Measurements from ENCODE around the gene OPCML. TPM values are rescaled to one million over a fixed set of nuclear protein-coding genes. Genes with fewer than 3 reads are reported as not detected.

The OPCML gene
- total RNA-seq, 2 donors from 2014 or later = 0.34 TPM; not detected in 1

- Histone ChIP-seq H3K36me3 (no peaks in the 10 kb centered on the region), H3K27ac (no peak overlapping the region), H3K4me3 (no peak overlapping the region), H3K27me3 (replicated peaks; ENCODE audit: insufficient read depth) (no peaks in the 10 kb centered on the region), H3K4me1 (replicated peaks) (no peaks in the 10 kb centered on the region), H3K9me3 (no peaks in the 10 kb centered on the region)
- TF ChIP-seq POLR2AphosphoS5 (IDR thresholded peaks at IDR 0.05) (no peak), CTCF (IDR thresholded peaks at IDR 0.05) (no peak), POLR2A (IDR thresholded peaks at IDR 0.05) (no peak)
- DNase-seq (ENCODE audit: low spot score) = no peak
- 72% methylated on average over 4 of the region's 4 CpGs for WGBS
- intact Hi-C loops (cut with DNase I) = no loop called here
Measured at GRCh38 chr11:133041181-133041580, 491.1 kb downstream of the OPCML start.

GRCh38 chr11:133040289-133040900 lies 491.9 kb downstream of the OPCML start:
- no peak for DNase-seq (ENCODE audit: low spot score)
- H3K27me3 ChIP-seq (replicated peaks; ENCODE audit: insufficient read depth) = no peaks in the 10 kb centered on the region

GRCh38 chr11:133038850-133039249 lies 493.5 kb downstream of the OPCML start:
- Histone ChIP-seq H3K9me3 (no peaks in the 10 kb centered on the region), H3K4me3 (no peak overlapping the region), H3K4me1 (replicated peaks) (no peaks in the 10 kb centered on the region), H3K27ac (no peak overlapping the region), H3K27me3 (replicated peaks; ENCODE audit: insufficient read depth) (no peaks in the 10 kb centered on the region), H3K36me3 (no peaks in the 10 kb centered on the region)
- TF ChIP-seq POLR2AphosphoS5 (IDR thresholded peaks at IDR 0.05) (no peak), CTCF (IDR thresholded peaks at IDR 0.05) (no peak), POLR2A (IDR thresholded peaks at IDR 0.05) (no peak)
- no peak for DNase-seq (ENCODE audit: low spot score)
- WGBS = 8% methylated on average over 4 of the region's 4 CpGs
- intact Hi-C loops (cut with DNase I) = no loop called here

More at GRCh38 chr11:133040289-133040900, 491.9 kb downstream of the OPCML start:
- Histone ChIP-seq H3K9me3 (no peaks in the 10 kb centered on the region), H3K4me1 (replicated peaks) (no peaks in the 10 kb centered on the region), H3K27ac (no peak overlapping the region), H3K36me3 (no peaks in the 10 kb centered on the region), H3K4me3 (no peak overlapping the region)
- intact Hi-C loops (cut with DNase I) = no loop called here
- 27% methylated on average over 8 of the region's 8 CpGs for WGBS
- TF ChIP-seq POLR2AphosphoS5 (IDR thresholded peaks at IDR 0.05) (no peak), POLR2A (IDR thresholded peaks at IDR 0.05) (no peak), CTCF (IDR thresholded peaks at IDR 0.05) (no peak)

GRCh38 chr11:133034929-133035328 lies 497.4 kb downstream of the OPCML start:
- no peak overlapping the region for H3K4me3 ChIP-seq
- no peaks in the 10 kb centered on the region for H3K4me1 ChIP-seq (replicated peaks)
- WGBS = 84% methylated on average over 7 of the region's 7 CpGs
- no peaks in the 10 kb centered on the region for H3K9me3 ChIP-seq
- TF ChIP-seq POLR2AphosphoS5 (IDR thresholded peaks at IDR 0.05) = no peak
- TF ChIP-seq CTCF (IDR thresholded peaks at IDR 0.05) = no peak
- TF ChIP-seq POLR2A (IDR thresholded peaks at IDR 0.05) = no peak
- no peaks in the 10 kb centered on the region for H3K36me3 ChIP-seq
- no peaks in the 10 kb centered on the region for H3K27me3 ChIP-seq (replicated peaks; ENCODE audit: insufficient read depth)
- no peak overlapping the region for H3K27ac ChIP-seq
- intact Hi-C loops (cut with DNase I) = no loop called here
- DNase-seq (ENCODE audit: low spot score) = no peak

- no peak overlapping the region for H3K27ac ChIP-seq
- H3K4me1 ChIP-seq (replicated peaks) = no peaks in the 10 kb centered on the region
- H3K9me3 ChIP-seq = no peaks in the 10 kb centered on the region
- peaks cover 4% of the 10 kb centered on the region for H3K27me3 ChIP-seq (replicated peaks; ENCODE audit: insufficient read depth)
- intact Hi-C loops (cut with DNase I) = no loop called here
- WGBS = 59% methylated on average over 5 of the region's 5 CpGs
- no peak overlapping the region for H3K4me3 ChIP-seq
- H3K36me3 ChIP-seq = no peaks in the 10 kb centered on the region
- DNase-seq (ENCODE audit: low spot score) = no peak
- no peak for TF ChIP-seq POLR2AphosphoS5 (IDR thresholded peaks at IDR 0.05)
- no peak for TF ChIP-seq CTCF (IDR thresholded peaks at IDR 0.05)
- no peak for TF ChIP-seq POLR2A (IDR thresholded peaks at IDR 0.05)
Measured at GRCh38 chr11:133029107-133029506, 503.2 kb downstream of the OPCML start.

Measured in prostate gland (tissue), 2 donors.